Stimulated activated CD8-positive, alpha-beta memory T cell treated with anti-CD3 and anti-CD28 coated beads, Interleukin-12 subunit alpha, Interleukin-12 subunit beta, amount 100 ng/mL, for 24 hours (primary cell): Measurements from ENCODE around the gene IP6K3.

Experiments
- DNase-seq: peaks from one replicate; pipeline ENCODE4 v3.0.0-alpha.2; 2020; ENCODE audit errors: extremely low read depth

Gene IP6K3

GRCh38 chr6:33705268-33705885 lies 41.3 kb downstream of the IP6K3 start:
- no peak for DNase-seq

GRCh38 chr6:33704215-33705066 lies 42.3 kb downstream of the IP6K3 start:
- DNase-seq = no peak

- no peak for DNase-seq
Measured at GRCh38 chr6:33702345-33702977, 44.2 kb downstream of the IP6K3 start.

- peak; percentile 34 for DNase-seq
Measured at GRCh38 chr6:33700391-33701050, 46.2 kb downstream of the IP6K3 start.

- DNase-seq = no peak
Measured at GRCh38 chr6:33699739-33700138, 47.0 kb downstream of the IP6K3 start.

- no peak for DNase-seq
Measured at GRCh38 chr6:33699131-33699530, 47.6 kb downstream of the IP6K3 start.

GRCh38 chr6:33698494-33698893 lies 48.2 kb downstream of the IP6K3 start:
- no peak for DNase-seq

GRCh38 chr6:33697845-33698244 lies 48.9 kb downstream of the IP6K3 start:
- no peak for DNase-seq

GRCh38 chr6:33696548-33697518 lies 49.9 kb downstream of the IP6K3 start:
- no peak for DNase-seq

GRCh38 chr6:33696076-33696475 lies 50.6 kb downstream of the IP6K3 start:
- no peak for DNase-seq

GRCh38 chr6:33695451-33695887 lies 51.2 kb downstream of the IP6K3 start:
- no peak for DNase-seq

GRCh38 chr6:33694977-33695376 lies 51.7 kb downstream of the IP6K3 start:
- DNase-seq = no peak

- DNase-seq = peak; percentile 50
Measured at GRCh38 chr6:33694401-33694931, 52.2 kb downstream of the IP6K3 start.

GRCh38 chr6:33693186-33694105 lies 53.3 kb downstream of the IP6K3 start:
- DNase-seq = no peak

- DNase-seq = peak; percentile 22
Measured at GRCh38 chr6:33692760-33693158, 53.9 kb downstream of the IP6K3 start.

GRCh38 chr6:33692078-33692759 lies 54.5 kb downstream of the IP6K3 start:
- no peak for DNase-seq

- DNase-seq = no peak
Measured at GRCh38 chr6:33691456-33692077, 55.1 kb downstream of the IP6K3 start.

GRCh38 chr6:33690766-33691165 lies 55.9 kb downstream of the IP6K3 start:
- no peak for DNase-seq

GRCh38 chr6:33689879-33690278 lies 56.8 kb downstream of the IP6K3 start:
- no peak for DNase-seq
